ENCODE results near the gene KPNA3.

DNA sequence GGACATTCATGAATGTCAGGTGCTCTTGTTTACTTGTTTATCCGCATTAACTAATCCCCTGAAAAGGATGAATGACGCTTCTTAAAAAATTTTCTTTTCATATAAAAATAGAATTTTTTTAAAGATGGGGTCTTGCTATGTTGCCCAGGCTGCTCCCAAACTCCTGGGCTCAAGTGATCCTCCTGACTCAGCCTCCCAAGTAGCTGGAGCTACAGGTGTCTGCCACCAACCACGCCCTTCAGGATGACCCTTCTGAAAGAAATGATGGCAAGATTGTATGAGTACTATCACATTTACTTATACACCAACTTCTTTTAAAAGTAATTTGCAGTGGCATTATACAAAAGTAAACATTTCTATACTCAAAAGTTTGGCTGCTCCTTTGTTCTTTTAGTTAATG is 95.0 kb downstream of the KPNA3 start:
- TF ChIP-seq POLR2A (IDR thresholded peaks at IDR 0.05; ENCODE audit: low read length) (no peak), GATA1 (IDR thresholded peaks at IDR 0.05; ENCODE audit: low read depth, low read length) (no peak)

Measured in erythroblast (primary cell).